Smooth muscle cell (in vitro differentiated cells): ENCODE measurements around the gene VEGFB. TPM values are rescaled to one million over a fixed set of nuclear protein-coding genes. Genes with fewer than 3 reads are reported as not detected.

ENCODE experiments used
- DNase-seq: peaks from one replicate; lab custom pipeline; 2025; ENCODE audit not compliant: unreplicated experiment; lab: John Stamatoyannopoulos, UW
- H2AFZ ChIP-seq: fragments of 200-600 bp; sonication (generic); 2 replicates; pipeline ENCODE4 v1.6.0; 2016; ENCODE audit warnings: antibody characterized with exemption, low read depth, mild to moderate bottlenecking
- H3F3A ChIP-seq: fragments of 200-600 bp; sonication (generic); 2 replicates; pipeline ENCODE4 v1.6.0; 2017; ENCODE audit warnings: antibody characterized with exemption, low read depth
- H3K27ac ChIP-seq: fragments of 200-600 bp; sonication (generic); 2 replicates; pipeline ENCODE4 v1.5.1; 2016; ENCODE audit warnings: low read depth, mild to moderate bottlenecking
- H3K27me3 ChIP-seq: fragments of 200-600 bp; sonication (generic); 2 replicates; pipeline ENCODE4 v1.6.1; 2016; ENCODE audit warnings: low read depth, mild to moderate bottlenecking
- H3K36me3 ChIP-seq: fragments of 200-600 bp; sonication (generic); 2 replicates; pipeline ENCODE4 v1.5.1; 2016; ENCODE audit warnings: low read depth
- H3K4me1 ChIP-seq: fragments of 200-600 bp; sonication (generic); 2 replicates; pipeline ENCODE4 v1.5.1; 2016; ENCODE audit warnings: low read depth
- H3K4me2 ChIP-seq: fragments of 200-600 bp; sonication (generic); 2 replicates; pipeline ENCODE4 v1.6.0; 2016; ENCODE audit warnings: mild to moderate bottlenecking
- H3K4me3 ChIP-seq: fragments of 200-600 bp; sonication (generic); 2 replicates; pipeline ENCODE4 v1.5.1; 2016; ENCODE audit warnings: mild to moderate bottlenecking
- H3K79me2 ChIP-seq: fragments of 200-600 bp; sonication (generic); 2 replicates; pipeline ENCODE4 v1.6.0; 2016; ENCODE audit warnings: low read depth, mild to moderate bottlenecking
- H3K9ac ChIP-seq: fragments of 200-600 bp; sonication (generic); 2 replicates; pipeline ENCODE4 v1.6.0; 2016; ENCODE audit warnings: low read depth
- H3K9me3 ChIP-seq: fragments of 200-600 bp; sonication (generic); replicated peaks from 2 replicates; pipeline ENCODE4 v1.5.1; 2016; ENCODE audit warnings: low read depth
- H4K20me1 ChIP-seq: fragments of 200-600 bp; sonication (generic); 2 replicates; pipeline ENCODE4 v1.6.0; 2016; ENCODE audit warnings: low read depth
- CTCF ChIP-seq: fragments of 200-600 bp; sonication (generic); IDR thresholded peaks from 2 replicates; pipeline ENCODE4 v1.5.1; 2017; ENCODE audit warnings: borderline replicate concordance, mild to moderate bottlenecking, antibody characterized with exemption; ENCODE audit not compliant: insufficient read depth, poor library complexity, severe bottlenecking
- WGBS: methylation state at CpG from one replicate; pipeline ENCODE4 v1.1.7; 2016; ENCODE audit warnings: low lambda C conversion rate; 5-methylcytosine and 5-hydroxymethylcytosine counted together
- polyA plus RNA-seq: library from polyadenylated mRNA; unstranded; fragments of >200 nt; fragmentation: Nextera tagmentation; extraction: Ambion mirVana; gene quantifications from 2 replicates; pipeline ENCODE4 v1.2.1, GENCODE V29; 2016
- total RNA-seq: library from RNA; depleted of rRNA; stranded (reverse); fragments of >200 nt; gene quantifications from 2 replicates; pipeline ENCODE4 v1.2.3, GENCODE V29; 2014

The VEGFB gene
- total and polyA plus RNA-seq, 2 experiments from 2014 or later, result 27.9 to 96.5 TPM

- Histone ChIP-seq H3F3A (no peaks in the 10 kb centered on the region), H3K4me1 (no peaks in the 10 kb centered on the region), H2AFZ (no peak overlapping the region), H4K20me1 (peaks cover 20% of the 10 kb centered on the region), H3K4me3 (no peak overlapping the region), H3K9me3 (no peaks in the 10 kb centered on the region), H3K36me3 (no peaks in the 10 kb centered on the region), H3K27ac (no peak overlapping the region), H3K4me2 (no peak overlapping the region), H3K27me3 (no peaks in the 10 kb centered on the region), H3K79me2 (no peaks in the 10 kb centered on the region), H3K9ac (no peak overlapping the region)
- WGBS, result 92% methylated on average over 21 of the region's 24 CpGs
- no peak for TF ChIP-seq CTCF
- DNase-seq, result no peak
Measured at GRCh38 chr11:64258356-64258755, 24.0 kb downstream of the VEGFB start.

- no peaks in the 10 kb centered on the region for H3K79me2 ChIP-seq
- no peak overlapping the region for H3K4me2 ChIP-seq
- H3K4me3 ChIP-seq, result no peak overlapping the region
- no peak for DNase-seq
- no peaks in the 10 kb centered on the region for H3F3A ChIP-seq
- H3K27me3 ChIP-seq, result no peaks in the 10 kb centered on the region
- H3K9ac ChIP-seq, result no peak overlapping the region
- 96% methylated on average over 30 of the region's 32 CpGs for WGBS
- H3K9me3 ChIP-seq, result no peaks in the 10 kb centered on the region
- no peak overlapping the region for H2AFZ ChIP-seq
- no peak overlapping the region for H3K27ac ChIP-seq
- no peaks in the 10 kb centered on the region for H3K36me3 ChIP-seq
- H3K4me1 ChIP-seq, result no peaks in the 10 kb centered on the region
- no peak for TF ChIP-seq CTCF
- peaks cover 13% of the 10 kb centered on the region for H4K20me1 ChIP-seq
Measured at GRCh38 chr11:64258946-64259532, 24.7 kb downstream of the VEGFB start.

- no peaks in the 10 kb centered on the region for H3K36me3 ChIP-seq
- H3K27ac ChIP-seq, result no peak overlapping the region
- no peaks in the 10 kb centered on the region for H3K79me2 ChIP-seq
- no peaks in the 10 kb centered on the region for H3K4me1 ChIP-seq
- H3F3A ChIP-seq, result no peaks in the 10 kb centered on the region
- 96% methylated on average over 4 of the region's 4 CpGs for WGBS
- H4K20me1 ChIP-seq, result peaks cover 7% of the 10 kb centered on the region
- no peak overlapping the region for H3K4me2 ChIP-seq
- H3K27me3 ChIP-seq, result no peaks in the 10 kb centered on the region
- H2AFZ ChIP-seq, result no peak overlapping the region
- H3K9me3 ChIP-seq, result no peaks in the 10 kb centered on the region
- no peak for TF ChIP-seq CTCF
- H3K4me3 ChIP-seq, result no peak overlapping the region
- H3K9ac ChIP-seq, result no peak overlapping the region
- no peak for DNase-seq
Measured at GRCh38 chr11:64259533-64260067, 25.2 kb downstream of the VEGFB start.

- no peaks in the 10 kb centered on the region for H3K36me3 ChIP-seq
- H3K4me3 ChIP-seq, result no peak overlapping the region
- WGBS, result 97% methylated on average over 6 of the region's 6 CpGs
- no peak for DNase-seq
- peaks cover 5% of the 10 kb centered on the region for H4K20me1 ChIP-seq
- no peak overlapping the region for H2AFZ ChIP-seq
- H3F3A ChIP-seq, result no peaks in the 10 kb centered on the region
- H3K27ac ChIP-seq, result no peak overlapping the region
- no peak overlapping the region for H3K4me2 ChIP-seq
- no peak overlapping the region for H3K9ac ChIP-seq
- no peaks in the 10 kb centered on the region for H3K27me3 ChIP-seq
- H3K9me3 ChIP-seq, result no peaks in the 10 kb centered on the region
- TF ChIP-seq CTCF, result no peak
- H3K79me2 ChIP-seq, result no peaks in the 10 kb centered on the region
- no peaks in the 10 kb centered on the region for H3K4me1 ChIP-seq
Measured at GRCh38 chr11:64260147-64260708, 25.8 kb downstream of the VEGFB start.
